Measurements from ENCODE around the gene KIAA0513.
"Not testable (repeated sequence)": the region's sequence is repeated elsewhere in the genome, so short reads cannot be mapped to it uniquely, and the experiment has no call there.

KIAA0513 gene

GRCh38 chr16:85048921-85049562 lies 21.4 kb downstream of the KIAA0513 start:
- DNase-seq (ENCODE audit: low read depth in 2 of 2): no peak

- no peak for DNase-seq (ENCODE audit: low read depth in 2 of 2)
Measured at GRCh38 chr16:85049706-85050305, 22.2 kb downstream of the KIAA0513 start.

GRCh38 chr16:85051067-85051581 lies 23.5 kb downstream of the KIAA0513 start:
- no peak for DNase-seq (ENCODE audit: low read depth in 2 of 2)

- DNase-seq (ENCODE audit: low read depth in 2 of 2): no peak
Measured at GRCh38 chr16:85051683-85052082, 24.1 kb downstream of the KIAA0513 start.

- no peak for DNase-seq (ENCODE audit: low read depth in 2 of 2)
Measured at GRCh38 chr16:85052536-85052935, 24.9 kb downstream of the KIAA0513 start.

- DNase-seq (ENCODE audit: low read depth in 2 of 2): not testable (repeated sequence)
Measured at GRCh38 chr16:85054321-85054720, 26.7 kb downstream of the KIAA0513 start.

GRCh38 chr16:85054948-85055492 lies 27.4 kb downstream of the KIAA0513 start:
- no peak for DNase-seq (ENCODE audit: low read depth in 2 of 2)

GRCh38 chr16:85055493-85056210 lies 28.1 kb downstream of the KIAA0513 start:
- DNase-seq (ENCODE audit: low read depth in 2 of 2): peak; percentile 34 to 59

GRCh38 chr16:85056211-85056748 lies 28.7 kb downstream of the KIAA0513 start:
- DNase-seq (ENCODE audit: low read depth in 2 of 2): no peak

GRCh38 chr16:85057212-85057889 lies 29.8 kb downstream of the KIAA0513 start:
- DNase-seq (ENCODE audit: low read depth in 2 of 2): no peak

- DNase-seq (ENCODE audit: low read depth in 2 of 2): no peak
Measured at GRCh38 chr16:85057948-85058347, 30.4 kb downstream of the KIAA0513 start.

GRCh38 chr16:85058909-85059308 lies 31.3 kb downstream of the KIAA0513 start:
- no peak for DNase-seq (ENCODE audit: low read depth in 2 of 2)

- DNase-seq (ENCODE audit: low read depth in 2 of 2): no peak
Measured at GRCh38 chr16:85061566-85061965, 34.0 kb downstream of the KIAA0513 start.

GRCh38 chr16:85062323-85062722 lies 34.7 kb downstream of the KIAA0513 start:
- no peak for DNase-seq (ENCODE audit: low read depth in 2 of 2)

GRCh38 chr16:85062845-85063244 lies 35.2 kb downstream of the KIAA0513 start:
- DNase-seq (ENCODE audit: low read depth in 2 of 2): no peak

GRCh38 chr16:85064186-85064585 lies 36.6 kb downstream of the KIAA0513 start:
- DNase-seq (ENCODE audit: low read depth in 2 of 2): no peak

- no peak for DNase-seq (ENCODE audit: low read depth in 2 of 2)
Measured at GRCh38 chr16:85065099-85065498, 37.5 kb downstream of the KIAA0513 start.

- DNase-seq (ENCODE audit: low read depth in 2 of 2): no peak
Measured at GRCh38 chr16:85066346-85066885, 38.8 kb downstream of the KIAA0513 start.

- no peak for DNase-seq (ENCODE audit: low read depth in 2 of 2)
Measured at GRCh38 chr16:85067024-85067423, 39.4 kb downstream of the KIAA0513 start.

- no peak for DNase-seq (ENCODE audit: low read depth in 2 of 2)
Measured at GRCh38 chr16:85067426-85067825, 39.8 kb downstream of the KIAA0513 start.

GRCh38 chr16:85068746-85069145 lies 41.2 kb downstream of the KIAA0513 start:
- DNase-seq (ENCODE audit: low read depth in 2 of 2): no peak

Measured in stimulated activated CD8-positive, alpha-beta memory T cell treated with anti-CD3 and anti-CD28 coated beads, Interleukin-2, amount 100 ng/mL, for 48 hours (primary cell).